Activated naive CD4-positive, alpha-beta T cell treated with anti-CD3 and anti-CD28 coated beads, Interleukin-2, amount 10 ng/mL, durations not matched to agents 7 days and 5 days (primary cell): ENCODE results near the gene MYO5B.

Experiments used
- CTCF ChIA-PET: fragments of 350-600 bp; sonication (Branson Sonifier 250); formaldehyde crosslinking; loops from one replicate; lab custom pipeline; 2021; ENCODE audit warnings: antibody characterized with exemption; lab: Charles Lee
- DNase-seq: peaks from one replicate; pipeline ENCODE4 v3.0.0-alpha.2; 2020
- H3K27ac Mint-ChIP-seq: one replicate; pipeline ENCODE4 v1.8.0; 2021; ENCODE audit warnings: mild to moderate bottlenecking, moderate library complexity, mixed read lengths
- H3K27me3 Mint-ChIP-seq: one replicate; pipeline ENCODE4 v1.8.0; 2021; ENCODE audit warnings: mild to moderate bottlenecking, mixed read lengths
- H3K36me3 Mint-ChIP-seq: one replicate; pipeline ENCODE4 v1.8.0; 2021; ENCODE audit warnings: mixed read lengths
- H3K4me1 Mint-ChIP-seq: one replicate; pipeline ENCODE4 v1.8.0; 2021; ENCODE audit warnings: mixed read lengths
- H3K4me3 Mint-ChIP-seq: one replicate; pipeline ENCODE4 v1.8.0; 2021; ENCODE audit warnings: mild to moderate bottlenecking, moderate library complexity, mixed read lengths
- H3K9me3 Mint-ChIP-seq: one replicate; pipeline ENCODE4 v1.8.0; 2021; ENCODE audit warnings: mixed read lengths

Gene MYO5B

GRCh38 chr18:50177294-50177992 is 17.5 kb downstream of the MYO5B start:
- Mint-ChIP-seq H3K4me3 (no peak overlapping the region), H3K9me3 (no peaks in the 10 kb centered on the region), H3K4me1 (no peaks in the 10 kb centered on the region), H3K36me3 (no peaks in the 10 kb centered on the region), H3K27ac (no peak overlapping the region), H3K27me3 (peaks cover 23% of the 10 kb centered on the region)
- no peak for DNase-seq
- CTCF ChIA-PET: no interaction called here

- no peaks in the 10 kb centered on the region for H3K4me1 Mint-ChIP-seq
- CTCF ChIA-PET: no interaction called here
- H3K9me3 Mint-ChIP-seq: no peaks in the 10 kb centered on the region
- peaks cover 24% of the 10 kb centered on the region for H3K27me3 Mint-ChIP-seq
- H3K36me3 Mint-ChIP-seq: no peaks in the 10 kb centered on the region
- DNase-seq: no peak
- H3K27ac Mint-ChIP-seq: no peak overlapping the region
- H3K4me3 Mint-ChIP-seq: no peak overlapping the region
These were observed 22.6 kb downstream of the MYO5B start for GRCh38 chr18:50172367-50172766.

GRCh38 chr18:50171406-50171805 is 23.5 kb downstream of the MYO5B start:
- Mint-ChIP-seq H3K36me3 (no peaks in the 10 kb centered on the region), H3K27me3 (peaks cover 19% of the 10 kb centered on the region), H3K4me1 (no peaks in the 10 kb centered on the region), H3K27ac (no peak overlapping the region), H3K9me3 (no peaks in the 10 kb centered on the region), H3K4me3 (no peak overlapping the region)
- no peak for DNase-seq
- CTCF ChIA-PET: no interaction called here

GRCh38 chr18:50170004-50170403 is 24.9 kb downstream of the MYO5B start:
- Mint-ChIP-seq H3K27ac (no peak overlapping the region), H3K4me3 (no peak overlapping the region), H3K4me1 (no peaks in the 10 kb centered on the region), H3K27me3 (peaks cover 20% of the 10 kb centered on the region), H3K36me3 (no peaks in the 10 kb centered on the region), H3K9me3 (no peaks in the 10 kb centered on the region)
- CTCF ChIA-PET: no interaction called here
- no peak for DNase-seq

GRCh38 chr18:50169149-50169548 is 25.8 kb downstream of the MYO5B start:
- Mint-ChIP-seq H3K9me3 (no peaks in the 10 kb centered on the region), H3K27ac (no peak overlapping the region), H3K4me1 (no peaks in the 10 kb centered on the region), H3K36me3 (no peaks in the 10 kb centered on the region), H3K4me3 (no peak overlapping the region), H3K27me3 (peaks cover 19% of the 10 kb centered on the region)
- DNase-seq: no peak
- CTCF ChIA-PET: no interaction called here

GRCh38 chr18:50167966-50168365 is 27.0 kb downstream of the MYO5B start:
- no peak for DNase-seq
- Mint-ChIP-seq H3K27me3 (peaks cover 26% of the 10 kb centered on the region), H3K4me1 (no peaks in the 10 kb centered on the region), H3K27ac (no peak overlapping the region), H3K36me3 (no peaks in the 10 kb centered on the region), H3K4me3 (no peak overlapping the region), H3K9me3 (no peaks in the 10 kb centered on the region)
- CTCF ChIA-PET: no interaction called here

- CTCF ChIA-PET: no interaction called here
- H3K27ac Mint-ChIP-seq: no peak overlapping the region
- no peak overlapping the region for H3K4me3 Mint-ChIP-seq
- DNase-seq: no peak
- peaks cover 31% of the 10 kb centered on the region for H3K27me3 Mint-ChIP-seq
- no peaks in the 10 kb centered on the region for H3K4me1 Mint-ChIP-seq
- no peaks in the 10 kb centered on the region for H3K9me3 Mint-ChIP-seq
- H3K36me3 Mint-ChIP-seq: no peaks in the 10 kb centered on the region
These were observed 28.0 kb downstream of the MYO5B start for GRCh38 chr18:50166901-50167300.

- DNase-seq: no peak
- Mint-ChIP-seq H3K27me3 (peaks cover 45% of the 10 kb centered on the region), H3K4me3 (no peak overlapping the region), H3K27ac (no peak overlapping the region), H3K4me1 (no peaks in the 10 kb centered on the region), H3K9me3 (no peaks in the 10 kb centered on the region), H3K36me3 (no peaks in the 10 kb centered on the region)
- CTCF ChIA-PET: no interaction called here
These were observed 31.4 kb downstream of the MYO5B start for GRCh38 chr18:50163505-50163904.

GRCh38 chr18:50162486-50163304 is 32.3 kb downstream of the MYO5B start:
- peaks cover 41% of the 10 kb centered on the region for H3K27me3 Mint-ChIP-seq

GRCh38 chr18:50161597-50162205 is 33.2 kb downstream of the MYO5B start:
- no peak overlapping the region for H3K27ac Mint-ChIP-seq
- no peak overlapping the region for H3K4me3 Mint-ChIP-seq
- H3K9me3 Mint-ChIP-seq: no peaks in the 10 kb centered on the region
- H3K36me3 Mint-ChIP-seq: no peaks in the 10 kb centered on the region
- peaks cover 37% of the 10 kb centered on the region for H3K27me3 Mint-ChIP-seq
- DNase-seq: no peak
- CTCF ChIA-PET: no interaction called here
- H3K4me1 Mint-ChIP-seq: no peaks in the 10 kb centered on the region

More at GRCh38 chr18:50162486-50163304, 32.3 kb downstream of the MYO5B start:
- no peak overlapping the region for H3K4me3 Mint-ChIP-seq
- H3K9me3 Mint-ChIP-seq: no peaks in the 10 kb centered on the region
- CTCF ChIA-PET: no interaction called here
- H3K36me3 Mint-ChIP-seq: no peaks in the 10 kb centered on the region
- no peak overlapping the region for H3K27ac Mint-ChIP-seq
- no peaks in the 10 kb centered on the region for H3K4me1 Mint-ChIP-seq
- no peak for DNase-seq

GRCh38 chr18:50159654-50160046 is 35.3 kb downstream of the MYO5B start:
- no peaks in the 10 kb centered on the region for H3K4me1 Mint-ChIP-seq
- H3K36me3 Mint-ChIP-seq: no peaks in the 10 kb centered on the region
- H3K9me3 Mint-ChIP-seq: no peaks in the 10 kb centered on the region
- CTCF ChIA-PET: no interaction called here
- H3K27me3 Mint-ChIP-seq: peaks cover 26% of the 10 kb centered on the region
- H3K27ac Mint-ChIP-seq: no peak overlapping the region
- no peak for DNase-seq
- H3K4me3 Mint-ChIP-seq: no peak overlapping the region

GRCh38 chr18:50158866-50159653 is 35.9 kb downstream of the MYO5B start:
- peaks cover 26% of the 10 kb centered on the region for H3K27me3 Mint-ChIP-seq
- H3K4me1 Mint-ChIP-seq: no peaks in the 10 kb centered on the region
- H3K9me3 Mint-ChIP-seq: no peaks in the 10 kb centered on the region
- CTCF ChIA-PET: no interaction called here
- H3K36me3 Mint-ChIP-seq: no peaks in the 10 kb centered on the region
- H3K27ac Mint-ChIP-seq: no peak overlapping the region
- H3K4me3 Mint-ChIP-seq: no peak overlapping the region
- no peak for DNase-seq

GRCh38 chr18:50155406-50155805 is 39.5 kb downstream of the MYO5B start:
- Mint-ChIP-seq H3K4me1 (no peaks in the 10 kb centered on the region), H3K4me3 (no peak overlapping the region), H3K36me3 (no peaks in the 10 kb centered on the region), H3K27me3 (peaks cover 14% of the 10 kb centered on the region), H3K9me3 (no peaks in the 10 kb centered on the region), H3K27ac (no peak overlapping the region)
- no peak for DNase-seq
- CTCF ChIA-PET: no interaction called here

GRCh38 chr18:50154420-50154819 is 40.5 kb downstream of the MYO5B start:
- Mint-ChIP-seq H3K27me3 (peaks cover 7% of the 10 kb centered on the region), H3K36me3 (no peaks in the 10 kb centered on the region), H3K4me3 (no peak overlapping the region), H3K4me1 (no peaks in the 10 kb centered on the region), H3K27ac (no peak overlapping the region), H3K9me3 (no peaks in the 10 kb centered on the region)
- CTCF ChIA-PET: no interaction called here
- DNase-seq: no peak
